ENCODE data around the gene PODN.

PODN gene

GRCh38 chr1:53083636-53084588 is 21.9 kb downstream of the PODN start:
- intact Hi-C loops (cut with DNase I) = no loop called here
- DNase-seq = no peak

DNA sequence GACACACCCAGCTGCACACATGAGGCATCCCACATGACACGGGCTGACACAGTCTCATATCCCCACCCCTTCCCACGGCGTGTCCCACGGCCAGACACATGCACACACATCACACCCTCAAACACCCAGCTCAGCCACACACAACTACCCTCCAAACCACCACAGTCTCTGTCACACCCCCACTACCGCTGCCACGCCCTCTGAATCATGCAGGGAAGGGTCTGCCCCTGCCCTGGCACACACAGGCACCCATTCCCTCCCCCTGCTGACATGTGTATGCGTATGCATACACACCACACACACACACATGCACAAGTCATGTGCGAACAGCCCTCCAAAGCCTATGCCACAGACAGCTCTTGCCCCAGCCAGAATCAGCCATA is 22.6 kb downstream of the PODN start:
- intact Hi-C loops (cut with DNase I) = no loop called here
- DNase-seq = no peak

DNA sequence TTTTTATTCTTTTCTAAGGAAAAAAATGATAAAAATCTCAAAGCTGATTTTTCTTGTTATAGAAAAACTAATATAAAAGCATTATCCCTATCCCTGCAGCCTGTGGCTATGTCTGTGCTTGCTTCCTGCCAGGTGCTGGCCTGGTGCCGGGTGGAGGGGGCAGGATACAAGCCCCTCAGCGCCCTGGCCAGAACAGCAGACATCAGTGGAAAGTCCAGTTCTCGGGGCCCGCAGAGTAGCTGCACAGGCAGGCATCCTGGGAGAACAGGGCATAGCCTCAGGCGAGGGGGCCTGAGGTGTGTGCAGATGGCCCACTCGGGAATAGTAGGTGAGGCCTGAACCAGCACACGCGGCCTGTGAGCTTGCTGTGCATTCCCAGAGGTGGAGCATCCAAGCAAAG is 23.4 kb downstream of the PODN start:
- no peak for DNase-seq
- intact Hi-C loops (cut with DNase I) = no loop called here

DNA sequence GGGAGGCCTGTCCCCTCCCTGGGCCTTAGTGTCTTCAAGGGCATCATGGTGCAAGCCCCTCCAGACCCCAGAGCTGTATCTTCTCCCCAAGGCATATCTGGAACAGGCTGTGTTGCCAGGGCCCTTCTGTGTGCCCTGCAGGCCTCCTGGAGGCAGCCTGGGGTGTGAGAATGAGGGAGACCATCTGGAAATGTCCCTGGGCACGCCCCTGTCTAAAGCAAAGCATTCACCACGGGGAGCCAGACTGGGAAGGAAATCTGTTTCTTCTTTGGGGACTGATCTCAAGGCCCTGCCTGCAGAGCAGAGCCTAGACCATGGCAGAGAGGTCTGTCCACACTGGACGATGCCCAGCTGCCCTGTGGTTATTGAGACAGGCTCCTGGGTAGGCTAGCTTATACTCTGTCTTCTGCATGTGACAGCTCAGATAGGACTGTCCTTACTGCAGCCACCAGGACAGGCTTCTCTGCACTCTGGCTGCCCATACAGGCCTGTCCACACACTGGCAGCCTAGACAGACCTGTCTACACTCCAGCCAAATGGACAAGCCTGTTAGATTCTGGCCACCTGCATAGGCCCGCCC is 24.6 kb downstream of the PODN start:
- intact Hi-C loops (cut with DNase I) = no loop called here
- DNase-seq = no peak

DNA sequence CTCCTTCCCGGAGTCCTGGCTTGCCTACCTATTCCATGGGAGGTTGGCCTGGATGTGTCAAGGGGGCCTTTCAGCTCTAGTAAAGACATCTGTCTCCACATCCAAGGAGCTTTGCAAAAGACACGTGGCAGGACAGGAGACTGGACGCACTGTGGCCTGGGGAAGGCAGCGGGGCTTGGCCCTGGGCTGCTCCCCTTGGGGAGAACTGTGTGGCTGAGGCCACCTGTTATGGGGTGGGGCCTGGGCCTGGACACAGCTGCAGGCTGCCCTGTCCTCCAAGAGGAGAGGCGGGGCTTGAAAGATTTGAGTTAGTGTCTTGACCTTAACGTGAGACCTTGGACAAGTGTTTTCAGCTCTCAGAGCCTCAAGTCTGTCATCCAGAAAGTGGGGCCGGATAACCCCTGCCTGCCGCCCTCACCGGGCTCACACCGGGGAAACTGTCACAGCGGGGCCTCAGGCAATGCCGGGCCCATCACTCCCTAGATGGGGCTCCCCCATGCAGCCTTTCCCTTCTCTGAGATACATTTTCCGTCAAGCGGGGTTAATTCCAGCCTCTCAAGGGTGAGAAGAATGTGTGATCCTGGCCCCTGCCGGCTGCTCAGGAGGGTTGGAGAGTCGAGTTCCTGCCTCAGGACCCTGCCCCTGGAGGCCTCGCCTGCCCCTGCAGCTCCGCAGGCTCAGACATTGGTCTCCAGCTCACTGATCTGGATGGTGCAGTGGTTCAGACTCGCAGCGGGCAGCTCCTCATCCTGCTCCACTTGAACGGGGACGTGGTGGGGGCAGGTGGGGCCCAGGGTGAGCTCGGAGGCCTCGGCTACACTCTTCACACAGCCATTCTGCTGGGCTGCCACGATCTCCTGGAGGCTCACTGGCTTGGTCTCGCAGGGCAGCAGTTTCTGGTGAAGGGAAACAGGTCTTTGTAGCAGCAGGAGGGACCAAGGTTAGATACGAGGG is 25.6 kb downstream of the PODN start:
- DNase-seq = no peak
- intact Hi-C loops (cut with DNase I) = no loop called here

GRCh38 chr1:53088616-53089300 is 26.7 kb downstream of the PODN start:
- intact Hi-C loops (cut with DNase I) = no loop called here
- no peak for DNase-seq

DNA sequence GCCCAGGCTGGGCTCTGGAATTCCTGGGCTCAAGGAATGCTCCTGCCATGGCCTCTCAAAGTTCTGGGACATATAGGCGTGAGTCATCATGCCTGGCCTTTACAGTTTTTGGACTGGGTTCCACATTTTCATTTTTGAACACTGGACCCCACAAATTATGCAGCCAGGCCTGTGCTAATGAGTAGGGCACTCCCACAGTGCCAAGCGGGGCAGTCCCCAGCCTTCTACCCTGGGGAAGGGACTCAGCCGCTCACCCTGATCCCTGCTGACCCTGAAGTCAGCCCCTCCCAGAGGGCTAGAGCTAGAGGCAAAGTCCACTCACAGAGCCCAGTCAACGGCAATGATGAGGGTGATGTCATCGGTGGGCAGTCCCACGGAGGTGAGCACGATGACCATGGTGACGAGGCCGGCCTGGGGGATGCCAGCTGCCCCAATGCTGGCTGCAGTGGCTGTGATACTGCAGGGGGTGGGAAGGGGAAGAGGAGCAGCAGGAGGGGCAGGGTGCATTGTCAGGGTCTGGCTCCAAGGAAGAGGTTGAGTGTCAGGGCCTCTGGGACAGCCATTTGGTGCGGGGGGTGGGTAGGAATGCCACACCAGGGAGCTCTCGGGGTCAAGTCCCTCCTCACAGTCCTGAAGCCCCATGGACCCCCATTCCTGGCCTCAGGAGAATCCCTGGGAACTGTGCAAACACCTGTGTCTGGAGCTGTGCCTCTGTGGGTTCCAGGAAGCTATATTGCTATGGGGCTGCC is 27.6 kb downstream of the PODN start:
- intact Hi-C loops (cut with DNase I) = no loop called here
- DNase-seq = no peak

DNA sequence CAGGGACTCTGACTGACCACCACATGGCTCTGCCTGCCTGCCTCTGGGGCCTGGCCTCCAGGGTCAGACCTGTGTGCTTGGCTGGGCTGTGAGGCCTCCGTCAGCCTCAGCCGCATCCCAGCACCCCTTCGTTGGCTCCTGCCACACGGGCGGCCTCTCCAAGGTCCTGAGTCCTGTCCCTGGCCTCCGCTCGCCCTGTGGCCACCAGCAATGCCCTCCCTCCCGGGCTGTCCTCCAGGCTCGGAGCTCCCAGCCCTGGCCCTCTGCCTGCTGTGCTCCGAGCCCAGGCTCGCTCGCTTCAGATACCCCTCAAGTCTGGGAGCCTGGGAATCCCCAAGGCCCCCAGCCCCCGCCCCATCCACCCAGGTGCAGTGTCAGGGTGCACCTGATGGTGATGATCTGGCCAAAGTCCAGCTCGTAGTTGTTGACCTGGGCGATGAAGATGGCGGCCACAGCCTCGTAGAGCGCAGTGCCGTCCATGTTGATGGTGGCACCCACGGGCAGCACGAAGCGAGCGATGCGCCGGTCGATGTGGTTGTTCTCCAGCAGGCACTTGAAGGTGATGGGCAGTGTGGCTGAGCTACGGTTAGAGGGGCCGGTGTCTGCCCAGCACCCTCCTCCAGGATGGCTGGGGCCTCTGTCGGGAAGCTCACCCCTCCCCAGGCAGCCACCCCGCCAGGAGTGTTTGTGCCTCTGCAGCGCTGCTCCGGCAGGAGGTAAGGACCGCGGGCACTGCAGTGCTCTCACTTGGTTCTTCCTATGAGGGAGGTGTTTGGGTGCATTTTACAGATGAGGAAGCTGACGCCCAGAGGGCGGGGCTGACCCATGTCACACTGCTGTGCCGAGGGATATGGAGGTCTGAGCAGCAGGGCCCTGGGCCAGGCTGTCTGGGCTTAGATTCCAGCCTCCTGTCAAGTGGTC is 28.5 kb downstream of the PODN start:
- intact Hi-C loops (cut with DNase I) = no loop called here
- no peak for DNase-seq

DNA sequence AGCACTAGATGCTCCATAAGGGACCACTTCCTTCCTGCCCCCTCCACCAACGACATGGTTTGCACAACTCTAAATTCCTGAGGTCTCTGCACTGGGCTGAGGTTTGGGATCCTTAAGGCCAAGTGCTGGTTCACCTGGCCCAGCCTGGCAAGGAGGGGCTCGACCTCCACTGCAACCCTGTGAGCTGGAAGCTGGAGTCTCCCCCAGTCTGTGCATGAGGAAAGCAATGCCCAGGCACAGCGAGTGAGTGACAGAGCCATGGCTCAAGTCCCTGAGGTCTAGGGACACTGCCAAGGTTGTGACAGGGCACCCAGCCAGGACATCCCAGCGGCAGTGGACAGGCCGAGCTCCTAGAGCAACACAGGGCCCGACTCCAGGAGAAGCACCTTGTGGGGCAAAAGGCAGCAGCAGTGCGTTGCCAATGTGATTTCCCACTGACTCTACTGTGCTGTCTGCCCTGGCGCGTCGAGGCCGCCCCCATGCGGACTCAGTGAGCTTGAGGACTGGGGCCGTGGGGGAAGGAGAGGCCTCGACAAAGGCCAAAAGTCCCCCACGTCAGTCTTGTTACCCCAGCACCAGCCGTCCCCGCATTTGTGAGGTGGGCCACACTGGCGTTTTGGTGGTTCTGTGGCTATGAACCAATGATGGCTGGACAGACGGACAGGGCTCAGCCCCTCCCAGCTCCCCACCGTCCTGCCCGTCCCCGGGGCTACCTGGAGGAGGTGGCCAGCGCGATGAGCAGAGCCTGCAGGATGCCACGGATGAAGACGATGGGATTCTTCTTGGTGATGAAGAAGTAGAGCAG is 30.0 kb downstream of the PODN start:
- intact Hi-C loops (cut with DNase I) = no loop called here
- DNase-seq = peak in 40 of 42 donors; percentile 13 to 74 (median 42)

- DNase-seq = no peak
Measured at GRCh38 chr1:53092659-53093450, 30.8 kb downstream of the PODN start.

DNA sequence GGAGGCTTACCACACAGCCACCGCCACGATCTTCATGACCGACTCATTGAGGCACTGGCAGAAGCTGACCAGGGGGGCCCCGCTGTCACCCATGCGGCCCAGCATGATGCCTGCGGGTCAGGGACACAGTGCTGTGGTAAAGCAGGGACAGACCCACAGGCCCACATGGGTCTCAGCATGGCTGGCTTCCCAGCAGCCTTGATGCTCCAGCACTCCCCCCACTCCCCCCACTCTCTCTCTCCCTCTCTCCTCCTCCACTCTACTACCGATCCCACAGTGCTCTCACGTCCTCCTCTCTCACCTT is 31.4 kb downstream of the PODN start:
- intact Hi-C loops (cut with DNase I) = no loop called here
- no peak for DNase-seq

More at GRCh38 chr1:53092659-53093450, 30.8 kb downstream of the PODN start:
- intact Hi-C loops (cut with DNase I) = no loop called here

DNA sequence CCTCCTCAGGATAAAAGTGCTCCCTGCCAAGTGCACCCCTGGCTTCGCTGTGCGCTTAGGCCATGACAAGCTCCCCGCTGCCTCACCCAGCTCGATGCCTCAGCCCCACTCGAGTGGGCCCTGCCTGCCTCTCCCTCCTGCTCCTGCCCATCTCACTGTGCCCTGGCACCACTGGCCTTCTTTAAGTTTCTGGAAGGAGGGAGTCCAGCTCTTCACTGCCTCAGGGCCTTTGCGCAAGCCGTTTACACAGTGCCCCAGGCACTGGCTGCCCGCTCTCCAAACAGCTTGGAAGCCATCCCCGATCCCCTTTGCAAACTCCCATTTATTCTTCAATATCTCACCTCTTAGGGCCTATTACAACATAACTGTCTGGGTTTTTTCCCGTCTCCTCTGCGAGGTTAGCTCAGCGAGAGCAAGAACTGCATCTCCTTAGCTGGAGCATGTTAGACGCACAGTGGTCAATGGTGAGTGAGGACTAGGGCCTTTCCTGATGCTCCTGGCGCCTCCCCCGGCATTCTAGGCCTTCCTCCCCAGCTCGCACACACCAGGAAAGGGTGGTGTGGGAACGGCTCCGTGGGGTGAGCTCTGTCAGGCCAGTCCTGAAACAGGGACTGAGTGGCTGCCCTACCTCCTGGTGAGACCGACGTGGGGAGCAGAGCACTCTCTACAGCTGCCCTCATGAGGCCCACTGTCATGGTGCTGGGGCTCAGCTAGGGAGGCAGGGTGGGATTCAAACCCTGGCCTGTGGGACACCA is 31.9 kb downstream of the PODN start:
- intact Hi-C loops (cut with DNase I) = no loop called here
- no peak for DNase-seq

GRCh38 chr1:53094533-53094919 is 32.5 kb downstream of the PODN start:
- no peak for DNase-seq
- intact Hi-C loops (cut with DNase I) = no loop called here

DNA sequence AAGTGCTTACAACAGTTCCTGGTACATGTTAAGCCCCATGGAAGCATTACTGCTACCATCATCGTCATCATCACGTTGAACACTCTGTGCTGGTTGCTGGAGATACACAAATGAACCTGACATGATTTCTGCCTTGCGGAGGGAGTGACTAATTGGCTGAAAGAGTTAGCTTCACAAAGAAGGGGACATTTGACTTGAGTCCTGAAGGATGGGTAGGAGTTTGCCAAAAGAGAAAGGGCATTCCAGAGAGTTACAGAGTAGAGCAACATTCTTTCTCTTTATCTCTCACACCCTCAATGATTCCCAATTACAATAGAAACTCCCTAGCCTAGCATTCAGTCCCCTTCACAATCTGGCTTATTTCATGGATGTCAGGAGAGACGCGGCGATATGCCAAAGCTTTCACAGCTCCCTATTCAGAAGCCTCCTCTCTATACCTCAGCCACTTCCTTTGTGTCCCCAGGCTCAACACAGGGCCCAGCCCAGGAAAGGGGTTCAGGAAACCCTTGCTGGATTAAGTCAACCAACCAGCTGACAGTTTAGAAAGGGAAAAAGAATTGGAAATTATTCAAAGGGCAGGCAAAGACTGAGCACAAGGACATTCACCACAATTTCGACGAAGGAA is 42.4 kb downstream of the PODN start:
- DNase-seq = no peak
- intact Hi-C loops (cut with DNase I) = no loop called here

- DNase-seq = no peak
- intact Hi-C loops (cut with DNase I) = no loop called here
Measured at GRCh38 chr1:53107090-53107489, 45.1 kb downstream of the PODN start.
